Stomach (tissue), 4 donors: ENCODE measurements around the gene B4GALNT3.

ENCODE experiments used
- POLR2A ChIP-seq, 4 donors: fragments of 450-650 bp; IDR thresholded peaks; one replicate each; pipeline ENCODE4 v1.6.1; 2016; ENCODE audit warnings: antibody characterized with exemption in 4 of 4, control low read depth in 2 of 4, mild to moderate bottlenecking in 1 of 4, moderate library complexity in 1 of 4
- TF ChIP-seq, protein P1 (sequence below), 7 experiments: fragments of 450-650 bp in 4 of 7; fragments of 200-600 bp in 3 of 7; sonication (generic) in 3 of 7; IDR thresholded peaks; one replicate each; pipeline ENCODE4 v1.5.1; 2016 to 2019; ENCODE audit warnings: antibody characterized with exemption in 7 of 7, control low read depth in 2 of 7, mild to moderate bottlenecking in 1 of 7

DNA sequence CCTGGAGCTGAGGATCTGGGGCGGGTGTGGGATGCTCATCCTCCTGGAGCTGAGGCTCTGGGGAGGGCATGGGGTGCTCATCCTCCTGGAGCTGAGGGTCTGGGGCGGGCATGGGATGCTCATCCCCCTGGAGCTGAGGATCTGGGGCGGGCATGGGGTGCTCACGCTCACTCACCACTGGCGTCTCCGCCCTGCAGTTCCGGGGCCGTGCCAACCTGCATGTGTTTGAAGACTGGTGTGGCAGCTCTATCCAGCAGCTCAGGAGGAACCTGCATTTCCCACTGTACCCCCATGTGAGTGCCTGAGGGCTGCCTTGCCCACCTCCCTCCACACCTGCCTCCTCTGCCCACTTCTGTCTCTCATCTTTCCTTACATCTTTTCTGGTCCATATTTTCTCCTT lies 84.4 kb downstream of the B4GALNT3 start:
- TF ChIP-seq, protein P1, sequence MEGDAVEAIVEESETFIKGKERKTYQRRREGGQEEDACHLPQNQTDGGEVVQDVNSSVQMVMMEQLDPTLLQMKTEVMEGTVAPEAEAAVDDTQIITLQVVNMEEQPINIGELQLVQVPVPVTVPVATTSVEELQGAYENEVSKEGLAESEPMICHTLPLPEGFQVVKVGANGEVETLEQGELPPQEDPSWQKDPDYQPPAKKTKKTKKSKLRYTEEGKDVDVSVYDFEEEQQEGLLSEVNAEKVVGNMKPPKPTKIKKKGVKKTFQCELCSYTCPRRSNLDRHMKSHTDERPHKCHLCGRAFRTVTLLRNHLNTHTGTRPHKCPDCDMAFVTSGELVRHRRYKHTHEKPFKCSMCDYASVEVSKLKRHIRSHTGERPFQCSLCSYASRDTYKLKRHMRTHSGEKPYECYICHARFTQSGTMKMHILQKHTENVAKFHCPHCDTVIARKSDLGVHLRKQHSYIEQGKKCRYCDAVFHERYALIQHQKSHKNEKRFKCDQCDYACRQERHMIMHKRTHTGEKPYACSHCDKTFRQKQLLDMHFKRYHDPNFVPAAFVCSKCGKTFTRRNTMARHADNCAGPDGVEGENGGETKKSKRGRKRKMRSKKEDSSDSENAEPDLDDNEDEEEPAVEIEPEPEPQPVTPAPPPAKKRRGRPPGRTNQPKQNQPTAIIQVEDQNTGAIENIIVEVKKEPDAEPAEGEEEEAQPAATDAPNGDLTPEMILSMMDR (IDR thresholded peaks at IDR 0.05), result no peak
- no peak for TF ChIP-seq POLR2A (IDR thresholded peaks at IDR 0.05)
